Upper lobe of right lung (tissue), 1 donor: ENCODE data around the gene TAAR9. TPM values are rescaled to one million over a fixed set of nuclear protein-coding genes. Genes with fewer than 3 reads are reported as not detected.

Experiments
- ATAC-seq: fragments of 200-7000 bp; cut with Tn5 transposase; one replicate; pipeline ENCODE4 v1.9.1; 2020; ENCODE audit warnings: mild to moderate bottlenecking, moderate library complexity
- DNase-seq: peaks from one replicate; pipeline ENCODE4 v3.0.0-alpha.2; 2020
- H3K27ac ChIP-seq: fragments of 200-600 bp; one replicate; pipeline ENCODE4 v1.8.0; 2022
- H3K27me3 ChIP-seq: fragments of 200-600 bp; one replicate; pipeline ENCODE4 v1.8.0; 2022; ENCODE audit warnings: mild to moderate bottlenecking
- H3K36me3 ChIP-seq: fragments of 200-600 bp; one replicate; pipeline ENCODE4 v1.8.0; 2022
- H3K4me1 ChIP-seq: fragments of 200-600 bp; one replicate; pipeline ENCODE4 v1.8.0; 2022
- H3K4me3 ChIP-seq: fragments of 200-600 bp; one replicate; pipeline ENCODE4 v1.8.0; 2022; ENCODE audit warnings: mild to moderate bottlenecking
- H3K9me3 ChIP-seq: fragments of 200-600 bp; one replicate; pipeline ENCODE4 v1.8.0; 2022
- intact Hi-C: fragments of 100-400 bp; cut with DNase I; formaldehyde crosslinking; loops from one replicate; pipeline ENCODE4 v1.11.0; 2022
- total RNA-seq: library from RNA; stranded (reverse); fragmentation: NEBNext Ultra II Directional; extraction: Animal tissue kit (Norgen Biotek cat#: 25700); gene quantifications from one replicate; pipeline ENCODE4 v1.2.1, GENCODE V29; 2021
- TF ChIP-seq, protein P1 (sequence below): fragments of 200-600 bp; IDR thresholded peaks from one replicate; pipeline ENCODE4 v1.8.0; 2022; ENCODE audit warnings: antibody characterized with exemption
- donor health status: DM: no; HTN: yes; CAD: no; lungs with severe emphysema.

The TAAR9 gene
- total RNA-seq, 1 donor from 2014 or later, result not detected

DNA sequence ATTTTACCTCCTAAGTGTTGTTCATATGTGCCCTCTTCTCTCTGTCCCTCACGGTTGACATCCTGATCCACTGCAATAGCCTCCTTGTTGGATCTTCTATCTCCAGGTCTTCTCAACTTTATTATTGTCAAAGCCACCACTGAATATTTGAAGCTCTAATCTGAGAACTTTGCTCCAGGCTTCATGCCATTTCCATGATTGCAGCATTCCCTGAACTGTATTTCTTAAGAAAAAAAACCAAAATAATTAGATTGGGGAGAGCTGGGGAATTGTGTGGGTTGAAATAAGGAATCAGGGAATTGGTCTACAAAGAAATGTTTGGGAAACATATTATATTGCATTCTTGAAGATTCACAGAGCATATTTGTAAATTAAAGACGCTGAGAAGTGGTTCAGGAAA lies 22.7 kb upstream of the TAAR9 start:
- Histone ChIP-seq H3K4me1 (peaks cover 19% of the 10 kb centered on the region), H3K27ac (no peak overlapping the region), H3K9me3 (no peaks in the 10 kb centered on the region), H3K36me3 (no peaks in the 10 kb centered on the region), H3K27me3 (no peaks in the 10 kb centered on the region), H3K4me3 (no peak overlapping the region)
- TF ChIP-seq, protein P1, sequence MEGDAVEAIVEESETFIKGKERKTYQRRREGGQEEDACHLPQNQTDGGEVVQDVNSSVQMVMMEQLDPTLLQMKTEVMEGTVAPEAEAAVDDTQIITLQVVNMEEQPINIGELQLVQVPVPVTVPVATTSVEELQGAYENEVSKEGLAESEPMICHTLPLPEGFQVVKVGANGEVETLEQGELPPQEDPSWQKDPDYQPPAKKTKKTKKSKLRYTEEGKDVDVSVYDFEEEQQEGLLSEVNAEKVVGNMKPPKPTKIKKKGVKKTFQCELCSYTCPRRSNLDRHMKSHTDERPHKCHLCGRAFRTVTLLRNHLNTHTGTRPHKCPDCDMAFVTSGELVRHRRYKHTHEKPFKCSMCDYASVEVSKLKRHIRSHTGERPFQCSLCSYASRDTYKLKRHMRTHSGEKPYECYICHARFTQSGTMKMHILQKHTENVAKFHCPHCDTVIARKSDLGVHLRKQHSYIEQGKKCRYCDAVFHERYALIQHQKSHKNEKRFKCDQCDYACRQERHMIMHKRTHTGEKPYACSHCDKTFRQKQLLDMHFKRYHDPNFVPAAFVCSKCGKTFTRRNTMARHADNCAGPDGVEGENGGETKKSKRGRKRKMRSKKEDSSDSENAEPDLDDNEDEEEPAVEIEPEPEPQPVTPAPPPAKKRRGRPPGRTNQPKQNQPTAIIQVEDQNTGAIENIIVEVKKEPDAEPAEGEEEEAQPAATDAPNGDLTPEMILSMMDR, result no peak
- no peak for ATAC-seq
- intact Hi-C loops, result no loop called here
- DNase-seq, result no peak

DNA sequence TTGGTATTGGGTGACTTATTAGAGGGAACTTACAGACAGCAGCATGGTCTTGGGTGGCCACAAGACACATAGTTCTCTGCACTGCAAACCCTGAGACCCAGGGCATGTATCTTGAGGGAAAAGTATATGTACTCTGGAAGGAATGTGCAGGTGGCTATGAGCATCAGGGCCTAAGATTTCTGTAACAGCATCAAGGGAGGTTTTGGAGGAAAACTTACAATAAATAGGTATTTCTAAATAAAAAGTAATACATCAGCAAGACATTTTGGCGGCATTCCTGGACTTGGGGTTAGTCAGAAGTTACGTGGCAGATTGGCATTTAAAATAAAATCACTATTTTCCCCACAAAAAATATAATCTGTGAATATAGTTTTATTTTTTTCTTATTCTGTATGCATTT lies 17.1 kb upstream of the TAAR9 start:
- intact Hi-C loops, result no loop called here
- no peaks in the 10 kb centered on the region for H3K9me3 ChIP-seq
- TF ChIP-seq, protein P1, result no peak
- H3K4me1 ChIP-seq, result no peaks in the 10 kb centered on the region
- H3K36me3 ChIP-seq, result no peaks in the 10 kb centered on the region
- DNase-seq (no peak), ATAC-seq (no peak)
- H3K4me3 ChIP-seq, result no peak overlapping the region
- H3K27me3 ChIP-seq, result no peaks in the 10 kb centered on the region
- H3K27ac ChIP-seq, result no peak overlapping the region

DNA sequence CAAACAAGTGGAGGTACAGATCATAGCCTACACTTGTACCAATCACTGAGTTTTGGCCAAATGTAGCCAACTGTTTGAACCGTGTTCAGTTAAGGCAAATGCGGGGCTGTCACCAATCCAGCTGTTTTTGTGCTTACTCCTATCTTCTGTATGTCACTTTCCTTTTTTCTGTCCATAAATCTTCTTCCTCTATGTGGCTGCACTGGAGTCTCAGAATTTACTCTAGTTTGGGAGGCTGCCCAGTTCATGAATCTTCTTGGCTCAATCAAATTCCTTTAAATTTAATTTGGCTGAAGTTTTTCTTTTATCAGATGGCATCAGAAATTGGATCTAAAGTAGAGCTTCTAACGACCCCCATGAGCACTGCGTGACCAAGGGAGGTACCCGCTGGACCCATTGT lies 13.4 kb upstream of the TAAR9 start:
- Histone ChIP-seq H3K4me3 (no peak overlapping the region), H3K27ac (no peak overlapping the region), H3K9me3 (no peaks in the 10 kb centered on the region), H3K27me3 (peaks cover 6% of the 10 kb centered on the region), H3K4me1 (no peaks in the 10 kb centered on the region), H3K36me3 (no peaks in the 10 kb centered on the region)
- TF ChIP-seq, protein P1, result no peak
- ATAC-seq (no peak), DNase-seq (no peak)
- intact Hi-C loops, result no loop called here

DNA sequence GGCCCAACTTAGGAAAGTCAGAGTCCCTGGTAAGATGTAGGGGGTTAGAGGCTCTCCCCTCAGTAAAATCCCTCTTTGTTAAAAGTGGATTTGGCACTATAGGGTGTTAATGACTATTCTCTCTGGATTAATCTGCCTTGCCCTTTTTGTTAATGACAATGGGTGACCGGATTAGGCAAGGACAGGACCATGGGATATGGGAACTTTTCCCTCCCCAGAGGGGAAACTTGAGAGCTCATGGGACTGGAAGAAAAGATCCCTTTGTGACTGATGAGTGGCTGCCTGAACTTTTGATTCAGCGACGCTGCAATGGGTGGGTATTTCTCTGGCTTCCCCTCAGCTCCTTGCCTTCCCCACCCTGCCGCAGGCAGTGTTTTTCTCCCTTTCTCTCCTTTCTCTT lies 12.2 kb upstream of the TAAR9 start:
- intact Hi-C loops, result no loop called here
- H3K27ac ChIP-seq, result no peak overlapping the region
- H3K9me3 ChIP-seq, result no peaks in the 10 kb centered on the region
- no peaks in the 10 kb centered on the region for H3K4me1 ChIP-seq
- no peak overlapping the region for H3K4me3 ChIP-seq
- ATAC-seq (no peak), DNase-seq (no peak)
- H3K36me3 ChIP-seq, result no peaks in the 10 kb centered on the region
- H3K27me3 ChIP-seq, result peaks cover 11% of the 10 kb centered on the region
- TF ChIP-seq, protein P1, result no peak

DNA sequence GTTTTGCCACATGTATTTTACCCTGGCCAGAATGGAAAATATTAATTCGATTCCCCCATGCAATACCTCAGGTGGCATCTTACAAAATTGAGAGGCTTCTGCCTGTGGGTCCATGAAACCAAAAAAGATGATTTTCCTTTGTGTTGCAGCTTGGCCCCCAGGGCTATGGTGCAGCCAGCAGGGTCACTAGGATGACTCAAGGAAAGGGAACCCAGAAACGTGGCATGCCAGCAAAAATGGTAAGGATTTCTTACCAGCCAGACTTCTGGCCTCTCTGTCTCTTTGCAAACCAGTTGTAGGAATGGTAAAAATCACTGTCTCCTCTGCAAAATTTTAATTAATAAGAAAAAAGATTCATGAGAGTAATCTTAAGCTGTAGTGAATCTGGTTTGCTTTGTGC lies 11.6 kb upstream of the TAAR9 start:
- Histone ChIP-seq H3K4me3 (no peak overlapping the region), H3K9me3 (no peaks in the 10 kb centered on the region), H3K4me1 (no peaks in the 10 kb centered on the region), H3K27me3 (peaks cover 11% of the 10 kb centered on the region), H3K36me3 (no peaks in the 10 kb centered on the region), H3K27ac (no peak overlapping the region)
- ATAC-seq, result no peak
- DNase-seq, result no peak
- TF ChIP-seq, protein P1, result no peak
- intact Hi-C loops, result no loop called here

DNA sequence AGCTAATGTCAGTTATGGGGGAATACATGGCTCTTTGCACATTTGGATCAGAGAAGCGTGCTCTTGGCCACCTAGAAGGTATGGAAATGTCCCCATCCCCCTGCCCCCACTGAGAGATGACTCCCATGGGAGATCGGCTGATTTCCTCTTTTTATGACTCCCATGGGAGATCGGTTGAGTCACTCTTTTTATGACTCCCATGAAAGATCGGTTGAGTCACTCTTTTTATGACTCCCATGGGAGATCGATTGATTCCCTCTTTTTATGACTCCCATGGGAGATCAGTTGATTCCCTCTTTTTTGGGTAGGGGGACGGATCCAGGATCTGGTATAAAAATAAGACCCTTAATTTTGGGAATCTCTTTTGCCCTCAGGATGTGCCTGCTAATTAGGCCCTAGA lies 10.3 kb upstream of the TAAR9 start:
- H3K27ac ChIP-seq, result no peak overlapping the region
- TF ChIP-seq, protein P1, result no peak
- no peak overlapping the region for H3K4me3 ChIP-seq
- H3K4me1 ChIP-seq, result no peaks in the 10 kb centered on the region
- ATAC-seq, result no peak
- intact Hi-C loops, result no loop called here
- H3K27me3 ChIP-seq, result peaks cover 11% of the 10 kb centered on the region
- H3K36me3 ChIP-seq, result no peaks in the 10 kb centered on the region
- DNase-seq, result no peak
- no peaks in the 10 kb centered on the region for H3K9me3 ChIP-seq
